GM21528 (cell line): ENCODE results near the gene TSPAN9.

ENCODE experiments used
- ATAC-seq: cut with Tn5 transposase; IDR thresholded peaks from one replicate; pipeline ENCODE4 v1.9.1; 2021; ENCODE audit warnings: mild to moderate bottlenecking, moderate library complexity; ENCODE audit not compliant: unreplicated experiment, low FRiP score

The TSPAN9 gene

DNA sequence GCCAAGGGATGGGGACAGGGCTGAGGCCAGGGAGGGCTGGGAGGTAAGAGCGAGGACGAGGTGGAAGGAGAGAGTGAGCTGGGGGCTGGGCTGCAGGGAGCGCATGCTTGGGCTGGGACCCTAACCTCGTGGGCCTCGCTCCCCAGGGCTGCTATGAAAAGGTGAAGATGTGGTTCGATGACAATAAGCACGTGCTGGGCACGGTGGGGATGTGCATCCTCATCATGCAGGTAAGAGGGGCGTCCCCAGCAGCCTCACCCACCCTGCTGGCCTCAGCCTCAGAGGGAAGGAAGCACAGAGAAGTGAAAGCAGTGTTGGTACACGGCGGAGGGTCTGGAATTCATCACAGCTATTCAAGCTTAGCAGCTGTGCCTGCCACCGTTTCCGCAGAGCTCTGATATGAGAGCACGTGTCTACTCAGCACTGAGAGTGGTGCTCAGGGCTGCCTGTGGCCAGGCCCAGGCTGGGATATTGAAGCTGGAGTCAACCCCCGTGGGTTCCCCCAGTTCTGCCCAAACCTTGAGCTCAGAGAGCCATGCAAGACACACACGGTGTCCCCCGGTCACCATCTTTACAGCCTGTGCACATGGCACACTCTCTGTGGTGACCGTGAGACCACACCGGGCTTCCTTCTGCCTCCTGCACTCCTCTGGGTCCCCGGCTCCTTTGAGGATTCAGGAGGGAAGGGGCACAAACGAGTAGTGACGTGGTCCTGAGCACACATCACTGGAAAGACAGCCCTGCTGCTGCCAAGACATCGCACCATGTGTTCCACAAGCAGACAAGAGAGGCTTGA, 204.6 kb downstream of the TSPAN9 start:
- ATAC-seq, result no peak

DNA sequence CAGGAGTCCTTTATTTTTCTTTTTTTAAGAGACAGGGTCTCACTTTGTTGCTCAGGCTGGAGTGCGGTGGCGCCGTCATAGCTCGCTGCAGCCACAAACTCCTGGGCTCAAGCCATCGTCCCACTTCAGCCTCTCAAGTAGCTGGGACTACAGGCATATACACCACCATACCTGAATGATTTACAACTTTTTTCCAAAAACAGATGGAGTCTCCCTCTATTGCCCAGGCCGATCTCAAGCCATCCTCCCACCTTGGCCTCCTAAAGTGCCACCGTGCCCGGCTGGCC, 205.1 kb downstream of the TSPAN9 start:
- ATAC-seq, result no peak

DNA sequence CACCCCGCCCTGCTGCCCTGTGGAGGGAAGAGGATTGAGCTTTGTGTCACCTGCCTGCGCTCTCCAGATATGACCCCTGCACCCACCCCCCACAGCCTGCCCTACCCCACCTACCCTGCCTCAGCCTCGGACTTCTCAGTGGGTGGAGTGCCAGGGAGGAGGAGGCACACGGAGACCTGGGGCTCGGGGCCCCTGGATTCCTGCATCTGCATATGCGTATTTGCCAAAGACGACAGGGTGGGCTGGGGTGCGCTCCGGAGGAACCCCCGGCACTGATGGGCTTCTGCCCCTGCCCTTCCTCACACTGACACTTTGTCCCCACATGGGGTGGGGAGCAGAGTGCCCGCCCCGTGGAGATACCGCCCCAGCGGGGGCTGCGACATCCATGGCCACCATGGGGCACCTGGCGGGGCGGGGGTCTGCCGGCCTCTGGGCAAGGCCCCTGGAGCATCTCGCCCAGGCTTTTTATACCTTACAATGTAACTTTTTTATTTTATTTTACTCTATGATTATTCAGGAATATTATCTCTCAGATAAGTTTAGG, 206.0 kb downstream of the TSPAN9 start:
- no peak for ATAC-seq

DNA sequence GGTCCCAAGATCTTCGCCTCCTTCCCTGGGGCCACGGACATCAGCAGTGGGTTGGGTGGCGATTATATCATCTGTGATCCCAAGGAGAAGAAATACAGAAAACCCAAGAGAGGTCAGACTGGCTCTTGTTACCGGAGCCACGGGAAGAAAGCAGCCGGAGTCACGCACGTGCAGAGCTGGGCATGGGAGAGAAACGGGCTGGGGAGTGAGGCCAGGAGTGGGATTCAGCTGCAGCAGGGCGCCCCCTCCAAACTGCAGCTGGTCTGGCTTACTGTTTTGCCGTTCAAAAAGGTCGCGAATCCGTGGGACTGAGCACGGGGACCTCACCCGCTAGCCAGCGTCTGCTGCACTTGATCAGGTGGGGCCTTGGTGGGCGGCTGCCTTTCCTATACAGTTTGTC, 207.2 kb downstream of the TSPAN9 start:
- no peak for ATAC-seq

DNA sequence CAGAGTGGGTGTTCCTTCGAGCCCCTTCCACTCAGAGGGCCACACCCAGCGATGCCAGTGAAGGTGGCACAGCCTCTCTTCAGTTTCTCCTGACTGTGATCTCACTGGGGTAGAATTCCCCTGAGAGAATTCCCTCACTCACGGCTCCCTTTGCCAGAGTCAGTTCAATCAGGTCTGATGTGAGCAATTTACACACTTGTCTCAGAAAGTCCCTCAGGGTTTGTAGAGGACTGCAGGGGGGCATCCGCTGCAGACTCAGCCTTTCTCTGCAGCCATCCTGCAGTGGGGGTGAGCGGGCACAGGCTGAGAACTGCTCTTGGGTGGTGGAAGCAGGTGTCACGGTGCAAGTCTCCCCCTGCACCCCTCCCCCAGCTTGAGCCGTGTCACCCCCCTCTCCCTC, 208.4 kb downstream of the TSPAN9 start:
- no peak for ATAC-seq

DNA sequence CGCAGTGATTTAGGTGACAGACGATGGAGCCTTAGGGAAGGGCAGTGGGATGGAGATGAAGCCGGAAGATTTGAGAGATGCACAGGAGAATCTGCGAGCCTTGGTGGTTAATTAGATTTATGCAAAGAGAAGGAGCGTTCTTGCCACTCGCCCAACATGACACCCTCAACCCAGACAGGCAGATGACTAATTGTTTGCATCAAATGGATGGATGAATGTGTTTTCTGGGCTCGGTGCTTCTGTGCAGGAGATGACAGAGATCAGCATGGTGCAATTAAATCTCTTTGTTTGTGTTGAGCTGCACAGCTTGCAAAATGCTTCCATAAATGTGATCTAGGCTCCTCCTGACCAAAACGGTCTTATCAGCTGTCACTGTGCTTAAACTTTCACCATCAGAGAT, 211.5 kb downstream of the TSPAN9 start:
- no peak for ATAC-seq

DNA sequence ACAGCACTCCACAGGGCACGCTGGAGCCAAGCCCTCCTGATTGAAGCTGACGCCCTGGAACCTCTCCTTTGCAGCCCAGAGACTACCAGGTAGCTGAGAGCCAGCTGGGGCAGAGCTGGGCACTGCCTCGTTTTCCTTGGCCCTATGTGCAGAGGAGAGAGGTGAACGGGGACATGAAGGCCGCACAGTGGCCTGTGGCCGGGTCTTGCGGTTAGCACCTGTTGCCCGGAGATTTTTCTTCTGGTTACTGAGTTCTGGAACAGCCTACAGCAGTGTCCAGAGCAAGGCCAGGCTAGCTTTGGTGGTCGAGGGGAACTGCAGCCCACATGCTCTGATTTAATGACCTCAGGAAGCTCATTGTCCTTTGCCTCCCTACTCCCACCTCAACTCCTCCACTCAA, 212.5 kb downstream of the TSPAN9 start:
- no peak for ATAC-seq

DNA sequence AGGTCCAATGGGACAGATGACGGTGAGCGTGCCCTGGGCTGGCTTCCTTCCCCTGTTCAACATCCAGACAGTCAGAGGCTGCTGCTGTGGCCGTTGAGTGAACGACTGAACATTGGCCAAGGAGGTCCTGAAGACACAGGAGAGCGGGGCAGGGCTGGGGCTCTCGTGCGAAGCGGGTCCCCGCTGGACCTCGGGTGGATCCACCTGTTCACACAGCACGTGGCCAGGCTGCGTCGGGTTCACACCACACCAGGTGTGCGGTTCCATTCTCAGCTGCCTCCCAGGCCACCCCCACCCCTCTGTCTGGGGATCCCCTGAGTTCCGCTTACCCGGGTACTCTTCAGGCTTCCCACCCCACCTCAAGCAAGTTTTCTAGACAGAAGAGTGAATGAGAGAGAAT, 214.8 kb downstream of the TSPAN9 start:
- no peak for ATAC-seq

DNA sequence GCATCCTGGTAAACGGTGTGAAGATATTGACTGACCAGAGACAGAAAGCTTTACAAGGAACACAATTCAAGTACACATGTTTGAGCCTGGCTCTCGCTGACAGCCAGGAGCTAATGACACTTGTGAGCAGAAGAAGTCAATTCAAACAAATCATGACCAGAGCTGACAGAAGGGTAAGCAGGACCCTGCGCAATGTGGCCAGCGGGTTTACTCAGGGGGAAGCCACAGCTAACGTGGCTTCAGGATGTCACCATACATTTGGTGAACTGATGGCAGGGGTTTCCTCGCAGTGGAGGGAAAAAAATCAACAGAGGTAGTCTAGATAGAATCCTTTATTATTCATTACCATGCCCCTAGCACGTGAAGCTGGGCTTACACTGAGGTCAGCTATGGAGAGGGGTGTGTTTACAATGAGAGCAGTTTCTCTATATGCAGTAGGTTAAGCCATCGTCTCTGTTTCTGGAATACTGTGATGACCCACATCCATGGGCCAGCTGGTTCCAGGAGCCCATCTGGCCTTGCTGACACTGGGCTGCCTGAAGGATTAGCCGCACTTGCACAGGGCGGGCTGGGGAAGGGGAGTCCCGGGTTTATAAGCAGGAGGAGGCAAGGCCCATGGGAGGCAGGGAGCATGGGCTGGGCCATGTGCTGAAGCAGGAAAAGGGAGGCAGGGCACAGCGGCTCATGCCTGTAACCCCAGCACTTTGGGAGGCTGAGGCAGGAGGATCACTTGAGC, 215.7 kb downstream of the TSPAN9 start:
- no peak for ATAC-seq

DNA sequence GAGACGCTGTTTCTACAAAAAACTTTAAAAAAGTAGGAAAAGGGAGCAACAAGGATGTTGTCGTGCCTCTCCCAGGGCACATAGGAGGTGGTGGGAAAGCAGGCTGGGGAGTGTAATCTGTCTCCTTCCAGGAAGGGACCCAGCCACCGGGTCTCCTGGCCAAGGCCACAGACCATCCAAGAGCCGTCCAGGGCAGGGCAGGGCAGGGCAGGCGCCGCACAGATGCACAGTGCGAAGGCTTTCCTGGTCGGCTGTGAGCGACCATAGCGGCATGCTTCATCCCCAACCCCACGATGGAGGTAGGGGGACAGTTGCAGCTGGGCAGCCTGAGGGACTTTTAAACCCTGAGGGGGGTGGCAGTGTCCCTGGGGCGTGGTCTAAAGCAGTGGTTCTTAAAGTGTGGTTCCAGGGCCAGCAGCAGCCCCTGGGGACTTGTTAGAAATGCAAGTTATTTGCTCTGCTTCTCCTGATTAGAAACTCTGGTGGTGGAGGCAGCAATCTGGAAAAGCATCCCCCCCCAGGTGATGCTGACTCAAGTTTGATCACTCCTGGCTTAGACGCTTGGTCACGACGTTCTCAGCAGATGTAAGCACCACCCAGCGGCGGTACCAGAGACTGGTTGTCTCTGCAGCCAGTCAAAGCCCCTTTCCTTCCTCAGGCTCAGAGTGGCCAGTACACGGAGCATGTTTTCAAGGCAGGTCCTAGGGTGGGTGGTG, 216.4 kb downstream of the TSPAN9 start:
- ATAC-seq, result no peak

DNA sequence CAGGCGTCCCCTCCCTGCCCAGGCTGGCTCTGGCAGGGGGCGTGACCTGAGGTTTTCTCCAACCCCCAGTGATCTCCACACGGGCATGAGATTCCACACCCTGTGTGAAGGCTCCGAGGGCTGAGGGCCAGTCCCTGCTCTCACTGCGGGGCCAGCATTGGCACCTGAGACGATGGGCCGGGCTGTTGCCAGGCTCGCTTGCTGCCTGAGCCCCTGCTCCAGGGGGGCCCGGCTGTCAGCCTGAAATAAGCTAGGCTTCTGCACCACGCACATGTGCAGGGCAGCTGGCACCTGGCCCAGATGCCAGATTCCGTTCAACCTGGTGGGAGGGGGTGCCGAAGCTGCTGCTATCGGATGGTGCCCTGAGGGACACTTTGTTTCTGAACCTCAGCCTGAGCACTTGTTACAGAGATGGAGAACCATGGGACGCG, 217.3 kb downstream of the TSPAN9 start:
- ATAC-seq, result no peak

DNA sequence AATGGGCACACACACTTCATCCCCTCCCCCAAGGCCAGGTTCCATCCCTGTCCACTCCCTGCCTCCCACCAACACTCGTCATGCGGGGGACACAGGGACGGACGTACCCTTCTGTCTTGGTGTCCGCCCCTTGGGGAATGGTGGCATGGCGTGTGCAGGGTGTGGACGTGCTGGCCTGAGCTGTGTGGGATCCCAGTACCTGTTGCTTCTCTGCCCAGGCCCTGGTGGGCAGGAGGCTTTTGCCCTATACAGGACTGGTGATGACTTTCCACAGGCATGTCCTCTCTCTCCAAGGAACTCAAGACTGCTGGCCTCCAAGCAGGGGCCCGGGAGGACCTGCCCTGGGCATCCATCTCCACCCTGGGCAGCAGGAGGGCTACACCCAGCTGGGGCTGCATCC, 218.0 kb downstream of the TSPAN9 start:
- no peak for ATAC-seq

DNA sequence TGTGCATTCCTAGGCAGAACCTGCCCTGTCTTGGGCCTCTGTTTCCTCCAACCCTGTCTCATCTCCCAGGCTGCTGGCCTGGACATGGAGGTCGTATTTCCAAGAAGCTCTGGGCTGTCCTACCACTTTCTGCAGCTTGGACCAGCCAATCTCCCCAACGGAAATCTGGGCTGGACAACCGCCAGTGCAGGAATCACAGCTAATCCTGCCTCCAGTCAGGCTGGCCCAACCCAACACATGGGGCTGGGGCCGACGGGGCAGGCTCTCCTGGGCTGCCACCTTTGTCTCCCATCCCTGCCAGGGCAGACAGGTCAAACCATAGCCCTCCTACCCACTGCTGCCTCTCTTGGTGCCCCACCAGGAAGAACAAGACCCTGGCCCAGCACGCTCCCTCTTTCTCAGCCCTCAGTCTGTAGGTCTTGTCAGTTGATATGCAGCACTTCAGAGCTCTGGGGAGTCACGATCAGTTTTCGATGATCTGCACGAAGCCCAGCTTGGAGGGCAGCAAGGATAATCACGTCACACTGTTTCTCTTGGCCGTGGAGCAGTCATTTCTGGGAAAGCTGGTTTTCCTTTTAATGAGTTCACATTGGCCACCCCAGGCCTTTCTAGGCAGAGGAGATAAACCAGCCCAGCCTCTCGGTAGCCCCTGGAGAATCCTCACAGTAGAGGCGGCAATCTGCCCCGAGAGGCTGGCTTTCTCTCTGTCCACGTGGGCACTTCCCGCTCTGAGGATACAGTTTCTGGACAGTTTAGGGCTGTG, 218.6 kb downstream of the TSPAN9 start:
- ATAC-seq, result no peak

DNA sequence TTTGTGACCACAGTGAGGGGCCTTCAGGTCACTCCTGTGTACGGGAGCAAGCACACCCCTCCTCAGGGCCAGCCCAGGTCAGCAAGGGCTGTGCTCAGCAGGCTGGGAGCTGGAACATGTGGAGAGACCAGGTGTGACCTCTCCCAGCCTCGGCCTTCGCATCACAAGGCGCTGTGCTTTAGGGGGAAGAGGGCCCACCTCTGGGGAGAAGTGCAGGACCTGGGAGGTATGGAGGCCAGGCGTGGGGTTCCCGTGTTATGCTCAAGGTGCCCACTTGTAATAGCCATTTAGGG, 219.2 kb downstream of the TSPAN9 start:
- no peak for ATAC-seq

DNA sequence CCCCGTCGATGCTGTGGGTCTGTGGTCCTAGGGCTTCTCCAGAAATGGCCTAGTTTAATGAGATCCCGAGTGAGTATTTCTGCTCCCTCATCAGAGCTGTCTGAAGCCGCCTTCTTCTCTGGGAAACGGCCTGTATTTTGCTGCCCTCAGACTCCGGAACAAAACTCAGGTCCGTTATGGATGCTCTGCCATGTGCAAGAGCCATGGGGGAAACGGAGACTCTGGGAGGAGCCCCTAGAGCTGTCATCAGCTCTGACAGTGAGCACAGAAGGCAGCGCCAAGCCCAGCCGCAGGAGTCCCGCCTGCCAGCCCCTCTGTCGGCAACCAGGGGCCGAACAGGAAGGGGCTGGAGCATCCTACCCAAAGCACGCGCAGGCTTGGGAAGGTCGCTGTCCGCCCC, 221.4 kb downstream of the TSPAN9 start:
- ATAC-seq, result no peak

DNA sequence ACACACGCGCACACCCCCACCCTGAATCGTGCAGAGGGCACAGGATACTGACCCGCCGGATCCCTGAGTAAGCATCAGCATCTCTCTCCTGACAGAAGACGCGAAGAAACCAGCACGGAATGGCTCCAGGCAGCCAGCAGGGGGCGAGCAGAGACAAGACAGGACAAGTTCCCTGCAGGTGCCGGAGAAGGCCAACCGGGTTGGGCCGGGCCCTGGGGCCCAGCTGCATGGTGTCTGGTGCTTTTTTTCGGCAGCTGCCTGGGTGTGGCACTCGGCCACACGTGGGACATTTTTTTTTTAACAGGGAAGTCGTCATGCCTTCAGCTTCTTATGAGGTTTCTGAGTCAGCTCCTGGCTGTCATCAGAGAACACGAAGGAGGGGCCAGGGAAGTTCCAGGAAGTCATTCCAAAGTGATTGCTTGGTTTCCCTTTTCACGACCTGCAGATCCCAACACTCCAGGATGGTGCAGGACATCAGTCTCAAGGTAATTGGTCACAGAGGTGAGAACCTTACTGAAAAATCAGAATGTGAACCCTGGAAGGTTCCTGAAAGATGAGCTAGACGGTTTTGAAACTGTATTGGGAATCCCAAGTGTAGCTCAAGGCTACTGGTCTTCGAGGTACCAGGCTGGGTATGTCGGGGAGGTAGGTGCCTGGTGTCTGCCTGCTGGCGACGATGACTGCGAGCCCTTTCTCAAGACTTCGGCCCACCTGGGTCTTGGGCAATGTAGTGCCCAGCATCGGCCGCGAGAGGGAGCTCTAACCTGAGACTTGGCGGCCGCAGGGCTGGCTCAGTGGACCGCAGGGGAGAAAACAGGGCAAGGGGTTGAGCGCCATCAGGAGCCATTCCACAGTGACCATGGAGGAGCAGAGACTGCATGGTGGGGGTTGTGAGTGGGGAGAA, 223.0 kb downstream of the TSPAN9 start:
- peak; percentile 65 for ATAC-seq

DNA sequence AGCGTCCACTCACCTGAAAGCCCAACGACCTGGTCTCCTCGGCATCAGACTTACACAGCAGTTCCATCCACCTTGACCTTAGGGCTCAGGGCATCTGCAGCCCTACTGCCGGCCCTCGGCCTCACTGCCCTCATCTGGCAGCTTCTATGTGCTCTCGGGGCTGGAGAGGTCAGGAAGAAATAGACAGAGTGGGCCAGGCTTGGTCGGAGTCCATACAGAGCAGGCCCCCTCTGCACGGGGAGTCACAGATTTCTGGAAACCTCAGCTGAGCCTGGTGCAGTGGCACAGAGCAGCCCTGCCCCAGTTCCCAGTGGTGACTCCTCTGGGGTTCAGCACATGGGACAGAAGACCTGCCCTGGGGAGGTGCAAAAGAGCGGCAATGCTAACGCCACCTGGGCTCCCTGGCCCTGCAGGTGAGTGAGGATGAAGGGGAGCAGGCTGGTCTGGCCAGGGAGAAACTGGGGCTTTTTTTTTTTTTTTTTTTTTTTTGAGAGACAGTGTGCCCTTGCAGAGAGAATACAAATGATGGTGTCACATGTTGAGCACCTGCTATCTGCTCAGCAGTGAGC, 223.7 kb downstream of the TSPAN9 start:
- peak; percentile 13 for ATAC-seq

DNA sequence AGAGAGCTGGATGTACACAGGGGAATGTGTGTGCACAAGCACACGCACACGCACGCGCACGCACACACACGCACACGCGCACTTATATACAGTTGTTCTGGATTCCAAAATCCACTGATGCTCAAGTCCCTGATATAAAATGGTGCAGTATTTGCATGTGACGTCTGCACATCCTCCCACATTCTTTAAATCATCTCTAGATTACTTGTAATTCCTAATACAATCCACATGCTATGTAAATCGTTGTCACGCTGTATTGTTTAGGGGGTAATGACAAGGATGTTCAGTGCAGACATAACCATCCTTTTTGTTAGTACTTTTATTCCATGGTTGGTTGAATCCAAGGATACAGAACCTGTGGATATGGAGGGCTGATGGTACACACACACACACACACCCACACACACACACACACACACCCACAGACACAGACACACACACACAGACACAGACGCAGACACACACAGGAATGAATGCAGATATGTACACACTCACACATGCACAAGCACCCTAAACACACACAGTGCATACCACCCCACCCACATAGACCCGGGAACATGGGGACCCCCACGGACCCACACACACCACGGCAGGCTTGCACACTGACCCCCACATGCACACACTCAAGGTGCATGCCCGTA, 225.3 kb downstream of the TSPAN9 start:
- no peak for ATAC-seq
